ENCODE data around the gene ASCL2. TPM values are rescaled to one million over a fixed set of nuclear protein-coding genes. Genes with fewer than 3 reads are reported as not detected.

The ASCL2 gene
- total RNA-seq, 4 donors from 2014 or later = 21.9 to 43.6 (median 29.3) TPM

DNA sequence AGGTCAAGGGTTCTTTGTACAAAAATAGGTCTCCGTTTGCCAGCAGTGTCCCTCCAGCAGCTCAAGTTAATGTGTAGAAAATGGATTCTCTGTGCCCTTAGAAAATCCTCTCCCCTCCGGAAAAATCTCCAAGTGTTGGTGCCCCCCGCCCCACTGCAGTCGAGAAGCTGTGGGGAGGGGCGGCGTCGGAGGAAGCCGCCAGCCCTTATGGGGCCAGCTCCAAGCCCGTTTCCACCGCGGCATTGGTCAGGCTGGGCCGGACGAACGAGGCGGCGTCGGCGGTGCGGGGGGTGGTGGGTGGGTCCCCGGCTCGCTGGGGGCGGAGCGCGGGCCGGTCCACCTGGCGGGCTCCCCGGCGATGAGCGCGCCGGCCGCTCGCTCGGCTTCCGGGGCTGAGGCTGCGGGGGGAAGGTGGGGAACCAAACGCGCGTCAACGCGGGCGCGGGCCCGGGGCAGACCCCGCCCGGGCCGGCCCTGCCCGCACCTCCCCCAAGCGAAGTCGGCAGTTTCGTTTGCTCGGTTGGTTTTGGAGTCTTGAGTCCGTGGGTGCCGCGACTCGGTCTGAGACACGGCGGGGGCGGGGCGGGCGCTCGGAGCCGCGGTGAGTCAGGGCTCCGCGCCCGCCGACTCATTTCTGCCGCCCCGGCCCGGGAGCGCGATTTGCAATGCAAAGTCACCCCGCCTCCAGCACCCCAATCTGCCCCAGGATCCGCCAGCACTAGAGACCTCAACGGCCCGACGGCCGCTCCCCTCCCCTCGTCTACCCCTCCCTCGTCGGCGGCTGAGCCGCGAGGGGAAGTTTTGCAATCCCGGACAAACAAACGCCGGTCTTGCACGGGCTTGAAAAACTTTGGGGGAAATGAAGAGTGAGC is 1.4 kb downstream of the ASCL2 start:
- DNase-seq (ENCODE audit: low spot score in 2 of 2) = peak; percentile 44 to 91
- WGBS, 2 donors = 0 to 1% methylated on average over 13 to 43 of the region's 89 CpGs
- intact Hi-C loops (cut with DNase I; ENCODE audit: low total_unique reads) = no loop called here

DNA sequence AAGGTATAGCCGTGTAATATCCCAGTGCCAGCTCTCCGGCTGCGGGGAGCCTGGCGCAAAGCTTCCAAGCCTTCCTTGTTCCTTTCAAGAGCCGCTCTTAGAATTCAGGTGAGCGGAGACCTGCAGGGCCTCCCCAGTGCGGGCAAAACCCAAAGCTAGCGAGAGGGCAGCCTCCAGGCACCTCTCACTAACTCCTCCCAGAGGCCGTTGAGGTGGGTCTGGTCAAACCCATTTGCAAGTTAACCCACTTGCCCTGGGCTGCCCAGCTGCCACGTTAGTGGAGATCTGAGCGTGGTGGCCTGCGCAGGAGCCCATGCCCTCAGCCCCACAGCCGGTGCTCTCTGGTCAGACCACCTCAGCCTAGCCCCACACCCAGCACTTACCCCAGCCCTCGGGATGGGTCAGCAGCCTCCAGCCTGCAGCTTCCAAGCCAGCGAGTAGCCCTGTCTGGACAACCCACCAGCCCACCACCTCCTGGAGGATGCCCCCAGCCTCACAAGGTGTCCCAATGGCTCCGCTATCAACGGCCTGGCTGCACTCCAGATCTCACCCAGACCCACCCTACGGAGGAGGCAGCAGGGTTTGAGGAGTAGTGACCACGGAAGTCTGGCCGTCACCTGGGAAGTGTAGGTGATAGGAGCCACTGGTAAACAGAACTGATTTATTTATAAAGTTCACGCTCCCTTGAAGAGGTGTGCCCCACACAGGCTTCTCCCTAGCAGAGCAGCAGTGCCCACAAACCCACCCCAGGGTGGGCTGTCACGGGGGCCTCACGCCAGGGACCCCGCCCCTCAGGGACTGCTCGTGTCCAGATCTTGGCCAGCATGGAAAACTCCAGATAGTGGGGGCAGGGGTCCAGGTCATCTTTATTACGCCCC is 2.3 kb downstream of the ASCL2 start:
- peak; percentile 22 to 82 for DNase-seq (ENCODE audit: low spot score in 2 of 2)
- WGBS, 2 donors = 46 to 49% methylated on average over 23 to 25 of the region's 26 CpGs
- H3K4me3 ChIP-seq (ENCODE audit: low read depth, poor library complexity, severe bottlenecking) = no peak overlapping the region
- TF ChIP-seq POLR2A (IDR thresholded peaks at IDR 0.05) (no peak), CTCF (IDR thresholded peaks at IDR 0.05) (no peak)
- intact Hi-C loops (cut with DNase I; ENCODE audit: low total_unique reads) = no loop called here

More for the DNA sequence above, 1.4 kb downstream of the ASCL2 start:
- peak overlapping the region; percentile 10 for H3K4me3 ChIP-seq (ENCODE audit: low read depth, poor library complexity, severe bottlenecking)
- TF ChIP-seq POLR2A (IDR thresholded peaks at IDR 0.05) (no peak), CTCF (IDR thresholded peaks at IDR 0.05) (no peak)

DNA sequence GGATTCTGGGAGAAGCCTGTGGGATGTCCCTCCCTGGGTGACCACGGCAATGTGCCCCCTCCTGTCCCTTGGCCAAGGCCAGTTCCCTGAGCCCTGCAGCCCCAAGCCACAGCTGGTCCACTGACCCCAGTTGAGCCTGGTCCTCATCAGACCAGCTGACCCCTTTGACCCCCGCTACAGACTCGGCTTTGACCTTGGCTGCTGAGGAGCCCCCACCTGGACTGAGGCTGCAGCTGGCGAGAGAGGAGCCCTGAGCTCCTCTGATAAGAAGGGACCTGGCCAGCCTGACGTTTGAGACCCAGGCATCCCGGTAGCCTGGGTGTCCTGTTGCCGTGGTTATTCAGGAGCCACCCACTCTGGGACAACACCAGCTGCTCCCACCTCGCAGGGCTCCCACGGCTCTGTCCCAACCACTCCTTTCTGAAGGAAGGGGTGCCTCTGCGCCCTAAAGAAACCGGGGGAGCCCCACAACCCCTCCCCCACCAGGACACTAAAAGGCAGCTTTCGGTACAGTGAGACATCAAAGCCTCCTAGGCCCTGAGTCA is 3.0 kb downstream of the ASCL2 start:
- intact Hi-C loops (cut with DNase I; ENCODE audit: low total_unique reads) = no loop called here
- TF ChIP-seq POLR2A (IDR thresholded peaks at IDR 0.05) (no peak), CTCF (IDR thresholded peaks at IDR 0.05) (no peak)
- DNase-seq (ENCODE audit: low spot score in 2 of 2) = peak in 1 of 2 donors; percentile 83
- 57 to 67% methylated on average over 5 to 12 of the region's 12 CpGs for WGBS, 2 donors
- H3K4me3 ChIP-seq (ENCODE audit: low read depth, poor library complexity, severe bottlenecking) = no peak overlapping the region

- 90% methylated on average over 26 of the region's 26 CpGs for WGBS, 2 donors
- DNase-seq (ENCODE audit: low spot score in 2 of 2) = peak in 1 of 2 donors; percentile 71
- no peak overlapping the region for H3K4me3 ChIP-seq (ENCODE audit: low read depth, poor library complexity, severe bottlenecking)
- TF ChIP-seq POLR2A (IDR thresholded peaks at IDR 0.05) (no peak), CTCF (IDR thresholded peaks at IDR 0.05) (no peak)
- intact Hi-C loops (cut with DNase I; ENCODE audit: low total_unique reads) = no loop called here
Observed at GRCh38 chr11:2266586-2267305, 3.6 kb downstream of the ASCL2 start.

DNA sequence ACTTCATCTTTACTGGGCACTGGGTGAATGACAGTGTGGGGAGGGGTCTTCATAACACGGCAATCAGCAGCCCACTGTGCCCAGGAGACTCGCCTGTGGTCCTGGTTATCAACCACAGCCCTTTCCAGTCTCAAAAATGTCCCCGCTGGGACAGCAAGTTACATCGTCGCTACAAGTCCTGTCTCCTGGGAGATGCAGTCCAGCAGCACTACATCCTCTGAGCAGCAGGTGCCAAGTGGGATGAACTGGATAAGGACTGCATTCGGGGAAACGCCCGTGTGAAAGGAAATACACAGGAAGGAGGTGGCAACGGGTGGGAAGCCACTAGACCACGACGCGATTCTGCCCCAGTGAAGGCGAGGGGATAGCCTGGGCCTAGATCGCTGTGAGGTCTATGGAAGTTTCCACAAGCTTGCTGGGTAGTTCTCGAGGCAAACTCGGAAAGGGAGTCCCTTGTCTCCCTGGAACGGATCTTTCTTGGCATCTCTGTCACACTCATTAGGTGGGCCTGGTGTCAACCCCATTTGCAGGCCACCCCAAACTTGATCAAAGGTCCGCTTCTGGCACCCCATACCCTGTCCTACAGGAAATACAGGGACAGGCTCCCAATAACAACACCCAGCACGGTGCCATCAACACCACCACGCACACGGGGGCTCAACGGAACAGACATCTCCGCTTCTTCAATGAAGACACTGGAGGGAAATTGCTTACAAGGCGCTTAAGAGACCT is 4.4 kb downstream of the ASCL2 start:
- intact Hi-C loops (cut with DNase I; ENCODE audit: low total_unique reads) = no loop called here
- 65 to 69% methylated on average over 24 of the region's 24 CpGs for WGBS, 2 donors
- peak in 1 of 2 donors; percentile 62 for DNase-seq (ENCODE audit: low spot score in 2 of 2)
- no peak overlapping the region for H3K4me3 ChIP-seq (ENCODE audit: low read depth, poor library complexity, severe bottlenecking)
- TF ChIP-seq CTCF (IDR thresholded peaks at IDR 0.05) (no peak), POLR2A (IDR thresholded peaks at IDR 0.05) (no peak)
